CD14-positive monocyte (primary cell): ENCODE results near the gene EPB41L4B. TPM values are rescaled to one million over a fixed set of nuclear protein-coding genes. Genes with fewer than 3 reads are reported as not detected.
A peak's percentile ranks its signal among the peaks of the same experiment; 100 is the strongest.

Experiments
- DNase-seq, 3 donors: peaks; one replicate each; pipeline ENCODE4 v3.0.0-alpha.2; 2011 to 2022
- H2AFZ ChIP-seq: 2 replicates; pipeline ENCODE4 v1.6.0; 2012; ENCODE audit warnings: mild to moderate bottlenecking, low read depth, low read length, inconsistent platforms; ENCODE audit not compliant: insufficient read depth, poor library complexity, severe bottlenecking
- H3K27ac ChIP-seq, 2 donors: 1 replicate in 1 of 2; 2 replicates in 1 of 2; pipeline ENCODE4 v1.5.1; 2012 to 2013; ENCODE audit warnings: low read length in 2 of 2, control low read depth in 1 of 2, inconsistent platforms in 1 of 2, low read depth in 1 of 2, mild to moderate bottlenecking in 1 of 2
- H3K27me3 ChIP-seq, 2 donors: one replicate each; pipeline versions ENCODE4 v1.6.0 to v1.6.1; 2011 to 2013; ENCODE audit warnings: low read length in 2 of 2; ENCODE audit not compliant: control insufficient read depth in 2 of 2, insufficient read depth in 2 of 2
- H3K36me3 ChIP-seq, 2 donors: replicated peaks in 1 of 2; 1 replicate in 1 of 2; 2 replicates in 1 of 2; pipeline versions ENCODE4 v1.5.1 to v1.6.1; 2012 to 2013; ENCODE audit warnings: low read length in 2 of 2, control low read depth in 1 of 2, inconsistent platforms in 1 of 2, mild to moderate bottlenecking in 1 of 2; ENCODE audit not compliant: insufficient read depth in 2 of 2, control insufficient read depth in 1 of 2
- H3K4me1 ChIP-seq, 2 donors: 1 replicate in 1 of 2; 2 replicates in 1 of 2; pipeline versions ENCODE4 v1.5.1 to v1.6.1; 2012 to 2013; ENCODE audit warnings: low read length in 2 of 2, control low read depth in 1 of 2, inconsistent platforms in 1 of 2, mild to moderate bottlenecking in 1 of 2, moderate library complexity in 1 of 2; ENCODE audit not compliant: insufficient read depth in 2 of 2, control insufficient read depth in 1 of 2
- H3K4me2 ChIP-seq: replicated peaks from 2 replicates; pipeline ENCODE3; 2012; ENCODE audit warnings: low read length, moderate library complexity, mild to moderate bottlenecking; ENCODE audit not compliant: poor library complexity, severe bottlenecking; ENCODE audit errors: extremely low read depth
- H3K4me3 ChIP-seq, 3 experiments: fragments of 200-600 bp in 1 of 3; sonication (generic) in 1 of 3; replicated peaks in 1 of 3; 1 replicate in 2 of 3; 2 replicates in 1 of 3; pipeline ENCODE4 v1.5.1; 2011 to 2013; ENCODE audit warnings: low read length in 3 of 3, mild to moderate bottlenecking in 3 of 3, control low read depth in 2 of 3, low read depth in 2 of 3, inconsistent platforms in 1 of 3, moderate library complexity in 1 of 3
- H3K79me2 ChIP-seq: 2 replicates; pipeline ENCODE4 v1.6.0; 2012; ENCODE audit warnings: mild to moderate bottlenecking, control low read depth, inconsistent platforms, low read length, moderate library complexity; ENCODE audit not compliant: insufficient read depth
- H3K9ac ChIP-seq: 2 replicates; pipeline ENCODE4 v1.6.0; 2017; ENCODE audit warnings: low read length, mild to moderate bottlenecking; ENCODE audit not compliant: insufficient read depth, poor library complexity, severe bottlenecking
- H3K9me3 ChIP-seq, 2 donors: replicated peaks in 1 of 2; 1 replicate in 1 of 2; 2 replicates in 1 of 2; pipeline versions ENCODE4 v1.5.1 to v1.6.1; 2012 to 2013; ENCODE audit warnings: low read length in 2 of 2, control low read depth in 1 of 2; ENCODE audit not compliant: control insufficient read depth in 1 of 2, insufficient read depth in 1 of 2
- H4K20me1 ChIP-seq: 2 replicates; pipeline ENCODE4 v1.6.0; 2012; ENCODE audit warnings: mild to moderate bottlenecking, low read length, control low read depth, moderate library complexity; ENCODE audit not compliant: insufficient read depth
- H3K27ac Mint-ChIP-seq, 7 donors: one replicate each; pipeline ENCODE4 v1.8.0; 2020; ENCODE audit warnings: mild to moderate bottlenecking in 7 of 7, mixed read lengths in 7 of 7, moderate library complexity in 6 of 7, inconsistent platforms in 2 of 7
- H3K27me3 Mint-ChIP-seq, 3 donors: one replicate each; pipeline ENCODE4 v1.8.0; 2021 to 2022; ENCODE audit warnings: low read depth in 3 of 3, mild to moderate bottlenecking in 3 of 3, mixed read lengths in 3 of 3, moderate library complexity in 3 of 3, inconsistent platforms in 1 of 3
- H3K36me3 Mint-ChIP-seq, 2 donors: one replicate each; pipeline ENCODE4 v1.8.0; 2020; ENCODE audit warnings: mixed read lengths in 2 of 2, inconsistent platforms in 1 of 2, mild to moderate bottlenecking in 1 of 2
- H3K4me1 Mint-ChIP-seq: one replicate; pipeline ENCODE4 v1.8.0; 2020; ENCODE audit warnings: mild to moderate bottlenecking, mixed read lengths
- H3K4me3 Mint-ChIP-seq, 2 donors: one replicate each; pipeline ENCODE4 v1.8.0; 2020; ENCODE audit warnings: mild to moderate bottlenecking in 2 of 2, mixed read lengths in 2 of 2, moderate library complexity in 1 of 2
- H3K9me3 Mint-ChIP-seq, 7 donors: one replicate each; pipeline ENCODE4 v1.8.0; 2020 to 2022; ENCODE audit warnings: mixed read lengths in 7 of 7, mild to moderate bottlenecking in 6 of 7, moderate library complexity in 6 of 7, inconsistent platforms in 2 of 7
- WGBS: methylation state at CpG from one replicate; pipeline ENCODE4 v1.1.5; 2013; ENCODE audit warnings: missing lambda C conversion rate; ENCODE audit not compliant: insufficient coverage; 5-methylcytosine and 5-hydroxymethylcytosine counted together
- intact Hi-C, 2 donors: fragments of 100-400 bp; cut with micrococcal nuclease; formaldehyde crosslinking; loops; one replicate each; pipeline versions ENCODE4 v1.15.0 to v1.15.1; 2023
- polyA plus RNA-seq, 3 donors: library from polyadenylated mRNA; depleted of rRNA in 1 of 3; unstranded in 2 of 3; stranded (reverse) in 1 of 3; fragments of 300-500 nt in 2 of 3; fragments of >200 nt in 1 of 3; fragmentation: Illumina TruSeq in 2 of 3; gene quantifications; 1 replicate in 2 of 3; 2 replicates in 1 of 3; pipeline ENCODE4 v1.2.3, GENCODE V29; 2012 to 2021
- TF ChIP-seq, protein P1 (sequence below): fragments of 200-600 bp; IDR thresholded peaks from one replicate; pipeline ENCODE4 v1.8.0; 2022; ENCODE audit warnings: antibody characterized with exemption, mild to moderate bottlenecking

The EPB41L4B gene
- polyA plus RNA-seq, 3 donors: not detected

GRCh38 chr9:109251080-109251775, 69.6 kb downstream of the EPB41L4B start:
- Histone ChIP-seq H3K27me3 (peaks cover 0 to 2% of the 10 kb centered on the region in 2 donors), H3K9me3 (no peaks in the 10 kb centered on the region), H4K20me1 (no peaks in the 10 kb centered on the region), H3K4me3 (no peak overlapping the region), H3K36me3 (no peaks in the 10 kb centered on the region), H2AFZ (no peak overlapping the region), H3K79me2 (no peaks in the 10 kb centered on the region), H3K4me1 (no peaks in the 10 kb centered on the region), H3K4me2 (no peak overlapping the region), H3K9ac (no peak overlapping the region), H3K27ac (no peak overlapping the region)
- Mint-ChIP-seq H3K4me1 (peaks cover 7% of the 10 kb centered on the region), H3K27ac (peak overlapping the region in 1 of 7 donors; percentile 27), H3K9me3 (no peaks in the 10 kb centered on the region), H3K36me3 (no peaks in the 10 kb centered on the region), H3K27me3 (peaks cover 11 to 17% (median 16%) of the 10 kb centered on the region in 3 donors), H3K4me3 (peak overlapping the region in 1 of 2 donors; percentile 5)
- WGBS: 100% methylated on average over 7 of the region's 10 CpGs
- TF ChIP-seq, protein P1, sequence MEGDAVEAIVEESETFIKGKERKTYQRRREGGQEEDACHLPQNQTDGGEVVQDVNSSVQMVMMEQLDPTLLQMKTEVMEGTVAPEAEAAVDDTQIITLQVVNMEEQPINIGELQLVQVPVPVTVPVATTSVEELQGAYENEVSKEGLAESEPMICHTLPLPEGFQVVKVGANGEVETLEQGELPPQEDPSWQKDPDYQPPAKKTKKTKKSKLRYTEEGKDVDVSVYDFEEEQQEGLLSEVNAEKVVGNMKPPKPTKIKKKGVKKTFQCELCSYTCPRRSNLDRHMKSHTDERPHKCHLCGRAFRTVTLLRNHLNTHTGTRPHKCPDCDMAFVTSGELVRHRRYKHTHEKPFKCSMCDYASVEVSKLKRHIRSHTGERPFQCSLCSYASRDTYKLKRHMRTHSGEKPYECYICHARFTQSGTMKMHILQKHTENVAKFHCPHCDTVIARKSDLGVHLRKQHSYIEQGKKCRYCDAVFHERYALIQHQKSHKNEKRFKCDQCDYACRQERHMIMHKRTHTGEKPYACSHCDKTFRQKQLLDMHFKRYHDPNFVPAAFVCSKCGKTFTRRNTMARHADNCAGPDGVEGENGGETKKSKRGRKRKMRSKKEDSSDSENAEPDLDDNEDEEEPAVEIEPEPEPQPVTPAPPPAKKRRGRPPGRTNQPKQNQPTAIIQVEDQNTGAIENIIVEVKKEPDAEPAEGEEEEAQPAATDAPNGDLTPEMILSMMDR: no peak
- intact Hi-C loops: no loop called here
- DNase-seq: no peak

GRCh38 chr9:109250771-109251079, 70.1 kb downstream of the EPB41L4B start:
- Histone ChIP-seq H3K9me3 (no peaks in the 10 kb centered on the region), H2AFZ (no peak overlapping the region), H4K20me1 (no peaks in the 10 kb centered on the region), H3K4me3 (no peak overlapping the region), H3K79me2 (no peaks in the 10 kb centered on the region), H3K4me1 (no peaks in the 10 kb centered on the region), H3K9ac (no peak overlapping the region), H3K4me2 (no peak overlapping the region), H3K27ac (no peak overlapping the region), H3K36me3 (no peaks in the 10 kb centered on the region), H3K27me3 (peaks cover under 1 to 2% of the 10 kb centered on the region in 2 donors)
- Mint-ChIP-seq H3K36me3 (no peaks in the 10 kb centered on the region), H3K4me3 (no peak overlapping the region), H3K4me1 (peaks cover 7% of the 10 kb centered on the region), H3K27ac (no peak overlapping the region), H3K9me3 (no peaks in the 10 kb centered on the region), H3K27me3 (peaks cover 11 to 20% (median 17%) of the 10 kb centered on the region in 3 donors)
- DNase-seq: no peak
- intact Hi-C loops: no loop called here
- WGBS: no CpG with 5 or more reads among the region's 3 CpGs
- TF ChIP-seq, protein P1: no peak
